SH-SY5Y (cell line): ENCODE data around the gene CHMP4A.

ENCODE experiments used
- GATA2 ChIP-seq: IDR thresholded peaks from 2 replicates; pipeline ENCODE4 v1.6.1; 2011; ENCODE audit warnings: mild to moderate bottlenecking, low read depth, low read length
- GATA3 ChIP-seq: IDR thresholded peaks from 2 replicates; pipeline ENCODE4 v1.6.1; 2011; ENCODE audit warnings: low read depth, mild to moderate bottlenecking, low read length, moderate library complexity

CHMP4A gene

GRCh38 chr14:24183014-24183481 lies 30.2 kb downstream of the CHMP4A start:
- no peak for TF ChIP-seq GATA3
- TF ChIP-seq GATA2 = no peak

GRCh38 chr14:24182110-24182882 lies 31.0 kb downstream of the CHMP4A start:
- TF ChIP-seq GATA3 (no peak), GATA2 (no peak)

GRCh38 chr14:24181371-24182077 lies 31.8 kb downstream of the CHMP4A start:
- TF ChIP-seq GATA2 = no peak
- no peak for TF ChIP-seq GATA3

- no peak for TF ChIP-seq GATA3
- no peak for TF ChIP-seq GATA2
Observed at GRCh38 chr14:24179961-24180796, 33.1 kb downstream of the CHMP4A start.

DNA sequence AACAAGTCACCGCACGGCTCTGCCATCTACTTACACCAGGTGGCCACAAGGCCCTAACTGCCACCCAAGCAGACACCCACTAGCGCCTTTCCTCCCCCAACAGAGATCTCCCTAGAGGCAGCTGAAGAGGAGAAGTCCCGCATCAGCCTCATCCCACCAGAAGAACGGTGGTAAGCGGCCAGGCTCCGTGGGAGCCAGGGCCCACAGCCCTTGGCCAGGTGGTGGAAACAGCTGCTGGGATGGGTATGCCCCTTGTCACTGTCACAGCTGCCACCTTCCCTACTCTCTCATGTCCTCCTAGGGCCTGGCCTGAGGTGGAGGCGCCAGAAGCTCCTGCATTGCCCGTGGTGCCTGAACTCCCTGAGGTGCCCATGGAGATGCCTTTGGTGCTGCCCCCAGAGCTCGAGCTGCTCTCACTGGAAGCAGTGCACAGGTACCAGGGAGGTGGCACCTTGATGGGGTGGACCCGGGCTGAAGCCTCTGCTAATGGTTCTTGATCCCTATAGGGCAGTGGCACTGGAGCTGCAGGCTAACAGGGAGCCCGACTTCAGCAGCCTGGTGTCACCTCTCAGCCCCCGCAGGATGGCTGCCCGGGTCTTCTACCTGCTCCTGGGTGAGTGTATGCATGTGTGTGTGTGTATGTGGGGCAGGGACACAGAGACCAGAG lies 33.9 kb downstream of the CHMP4A start:
- TF ChIP-seq GATA2 (no peak), GATA3 (no peak)

DNA sequence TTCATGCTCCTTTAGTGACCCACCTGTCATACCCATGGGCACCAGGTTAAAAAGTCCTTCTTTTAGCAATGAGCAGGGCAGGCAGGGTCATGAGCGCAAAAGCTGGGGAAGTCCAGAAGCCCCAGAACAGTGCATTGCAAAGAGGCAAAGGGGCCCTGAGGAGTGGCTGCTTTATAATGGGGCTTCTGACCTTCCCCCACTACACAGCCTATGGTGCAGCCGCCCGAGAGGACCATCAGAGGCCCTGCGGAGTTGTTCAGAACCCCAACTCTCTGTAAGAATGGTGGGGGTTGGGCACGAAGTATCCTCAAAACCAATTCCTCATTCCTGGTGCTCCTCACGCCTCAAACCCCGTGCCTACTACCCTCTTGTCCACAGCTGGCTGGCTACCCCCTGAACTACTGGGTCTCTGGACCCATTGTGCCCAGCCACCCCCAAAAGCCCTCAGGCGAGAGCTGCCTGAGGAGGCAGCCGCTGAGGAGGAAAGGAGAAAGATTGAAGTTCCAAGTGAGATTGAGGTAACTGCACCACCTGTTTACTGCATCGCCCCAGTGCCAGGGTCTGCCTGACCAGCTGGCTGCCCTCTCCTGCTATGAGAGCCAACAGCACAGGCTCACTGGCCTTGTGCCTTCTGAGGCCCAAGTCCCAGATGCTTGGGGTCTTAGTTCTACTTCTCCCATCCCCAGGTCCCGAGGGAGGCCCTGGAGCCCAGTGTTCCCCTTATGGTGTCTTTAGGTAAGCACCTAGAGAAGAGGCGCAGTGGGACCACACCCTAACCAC lies 34.7 kb downstream of the CHMP4A start:
- TF ChIP-seq GATA3 = no peak
- no peak for TF ChIP-seq GATA2

GRCh38 chr14:24177891-24178290 lies 35.4 kb downstream of the CHMP4A start:
- no peak for TF ChIP-seq GATA3
- no peak for TF ChIP-seq GATA2

GRCh38 chr14:24177041-24177825 lies 36.1 kb downstream of the CHMP4A start:
- TF ChIP-seq GATA3 (no peak), GATA2 (no peak)

- no peak for TF ChIP-seq GATA2
- TF ChIP-seq GATA3 = no peak
Observed at GRCh38 chr14:24176599-24176998, 36.7 kb downstream of the CHMP4A start.

DNA sequence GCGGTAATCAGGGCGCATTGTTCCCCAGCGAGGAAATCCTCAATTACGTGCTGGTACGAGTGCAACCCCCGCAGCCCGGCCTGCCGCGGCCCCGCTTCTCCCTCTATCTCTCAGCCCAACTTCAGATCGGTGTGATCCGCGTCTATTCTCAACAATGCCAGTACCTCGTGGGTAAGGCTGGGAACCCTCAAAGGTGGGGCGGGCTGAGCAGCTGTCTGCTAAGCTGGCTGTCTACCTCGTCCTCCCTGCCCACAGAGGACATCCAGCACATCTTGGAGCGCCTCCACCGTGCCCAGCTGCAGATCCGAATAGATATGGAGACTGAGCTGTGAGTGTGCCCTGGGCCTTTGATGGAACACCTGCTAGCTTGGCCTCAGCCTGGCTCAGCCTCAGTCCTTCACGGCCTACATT lies 40.4 kb downstream of the CHMP4A start:
- TF ChIP-seq GATA3 (no peak), GATA2 (peak; percentile 50)

- TF ChIP-seq GATA3 (no peak), GATA2 (no peak)
Observed at GRCh38 chr14:24172261-24172860, 40.9 kb downstream of the CHMP4A start.

DNA sequence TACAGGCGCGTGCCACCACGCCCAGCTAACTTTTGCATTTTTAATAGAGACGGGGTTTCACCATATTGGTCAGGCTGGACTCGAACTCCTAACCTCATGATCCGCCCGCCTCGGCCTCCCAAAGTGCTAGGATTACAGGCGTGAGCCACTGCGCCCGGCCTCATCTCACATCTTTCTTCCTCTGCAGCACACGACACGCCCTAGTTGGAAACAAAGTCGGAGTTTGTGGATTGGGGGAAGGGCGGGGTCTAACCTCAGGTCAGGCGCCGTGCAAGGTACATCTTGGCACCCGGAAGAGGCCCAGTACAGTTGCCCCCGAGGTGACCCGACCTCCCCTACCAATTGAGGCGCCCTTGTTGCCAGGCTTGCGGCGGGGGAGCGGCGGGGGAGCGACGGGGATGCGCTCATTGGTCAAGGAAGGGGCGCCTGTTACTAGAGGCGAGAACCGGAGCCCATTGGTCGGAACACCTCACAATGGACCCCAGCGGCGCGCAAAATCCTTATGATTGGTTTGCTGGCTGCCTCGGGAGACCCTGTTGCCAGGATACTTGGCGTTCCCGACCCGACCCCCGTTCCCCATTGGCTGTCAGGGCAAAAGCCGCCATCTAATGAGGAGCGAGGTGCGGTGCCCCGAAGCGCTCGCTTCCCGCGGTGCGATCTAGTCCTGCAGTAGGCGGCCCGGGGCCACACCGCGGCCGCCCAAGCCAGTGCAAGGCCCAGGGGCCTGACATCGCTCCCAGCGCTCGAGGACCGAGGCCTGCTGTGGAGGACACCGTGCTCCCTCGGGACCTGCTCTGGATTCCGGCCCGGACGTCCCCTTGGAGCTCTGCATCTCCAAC lies 41.6 kb downstream of the CHMP4A start, which contains the start of gene REC8:
TSS of gene REC8 (plus strand) at position 659 of the 839 bp plus-strand sequence. CDS start 473 bp downstream, outside the sequence.
- no peak for TF ChIP-seq GATA3
- TF ChIP-seq GATA2 = no peak
